Activated CD4-positive, alpha-beta T cell treated with anti-CD3 and anti-CD28 coated beads for 1 hour (primary cell): Measurements from ENCODE around the gene TSPYL2.

Experiments used
- DNase-seq: peaks from one replicate; pipeline ENCODE4 v3.0.0-alpha.2; 2020

TSPYL2 gene

DNA sequence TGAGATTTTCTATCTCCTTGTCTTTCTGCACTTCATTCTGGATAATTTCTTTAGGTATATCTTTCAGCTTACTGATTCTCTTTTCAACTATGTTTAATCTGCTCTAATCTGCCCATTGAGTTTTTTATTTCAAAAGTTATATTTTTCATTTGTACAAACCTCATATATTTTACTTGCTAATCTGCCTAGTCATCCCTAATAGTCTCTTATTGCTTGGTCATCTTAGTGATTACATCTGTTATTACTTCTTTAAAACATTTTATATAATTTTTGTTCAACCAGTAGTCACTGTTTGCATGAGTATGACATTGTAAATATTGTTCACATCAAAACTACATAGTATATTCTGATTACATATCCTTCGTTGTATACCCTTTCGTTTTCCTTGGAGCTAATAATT is 44.2 kb downstream of the TSPYL2 start:
- DNase-seq, result no peak

DNA sequence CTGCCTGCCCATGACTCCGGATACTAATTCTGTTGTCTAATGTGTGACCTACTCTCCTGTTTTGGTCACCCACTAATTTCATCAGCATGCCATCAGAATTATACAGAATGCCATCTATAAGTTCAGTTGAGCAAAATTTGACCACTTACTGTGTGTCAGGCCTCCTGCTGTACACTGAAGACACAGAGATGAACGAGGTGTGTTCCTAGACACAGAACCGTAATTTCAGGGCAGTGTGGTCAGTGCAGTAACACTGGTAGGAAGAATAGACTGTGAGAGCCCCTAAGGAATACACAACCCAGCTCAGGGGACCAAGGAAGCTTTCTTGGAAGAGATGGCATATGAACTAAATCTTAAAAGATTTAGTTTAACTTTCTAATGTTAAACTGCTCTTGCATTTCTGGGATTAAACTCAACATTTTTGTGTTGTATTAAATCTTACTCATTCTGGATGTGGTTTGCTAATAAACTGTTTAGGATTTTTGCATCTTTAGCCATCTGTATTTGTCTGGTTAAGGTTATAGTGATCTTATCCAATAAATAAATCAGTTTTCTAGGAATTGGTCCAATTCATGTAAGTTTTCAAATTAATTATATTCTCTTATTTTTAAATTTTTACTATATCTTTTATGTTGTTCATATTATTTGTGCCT is 46.1 kb downstream of the TSPYL2 start:
- DNase-seq, result no peak

DNA sequence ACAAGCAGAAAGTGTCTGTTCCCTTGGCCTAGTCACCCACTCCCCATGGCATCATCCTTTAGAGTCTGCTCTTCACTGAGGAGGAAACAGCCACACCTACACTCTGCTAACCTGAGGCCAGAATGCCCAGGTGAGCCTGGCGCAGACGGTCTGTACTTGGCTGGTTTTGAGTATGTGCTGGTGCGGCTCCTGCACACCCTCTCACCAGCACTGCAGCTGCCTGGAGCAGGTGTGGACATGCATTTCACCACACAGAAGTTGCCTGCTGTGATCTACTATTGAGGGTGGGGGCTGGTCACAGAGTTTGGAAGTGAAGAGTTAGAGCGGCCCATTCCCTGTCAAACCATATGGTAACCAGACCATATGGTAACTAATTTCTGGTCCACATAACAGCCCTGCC is 51.2 kb downstream of the TSPYL2 start:
- DNase-seq, result no peak

DNA sequence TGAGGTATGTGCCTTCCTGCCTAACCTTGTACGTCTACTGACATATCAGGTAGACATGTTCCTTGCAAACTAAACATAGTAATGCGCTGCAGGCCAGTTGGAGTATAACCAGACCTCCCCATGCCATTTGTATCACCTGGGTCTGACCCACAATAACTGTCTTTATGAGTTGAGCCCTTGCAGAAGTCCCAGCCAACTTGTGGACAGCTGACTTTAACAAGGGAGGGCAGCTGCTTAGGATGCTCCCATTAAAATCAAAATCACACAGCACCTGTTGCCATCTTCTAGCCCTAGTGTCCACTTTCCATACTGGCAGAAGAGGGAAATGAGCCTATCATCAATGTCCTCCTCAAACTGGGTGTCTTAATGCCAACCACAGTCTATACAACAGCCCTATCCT is 53.4 kb downstream of the TSPYL2 start:
- no peak for DNase-seq
